ENCODE measurements around the gene SUPT6H.

The SUPT6H gene

GRCh38 chr17:28661635-28662526 is at the start of gene SUPT6H, which contains the start of gene SDF2:
TSS of gene SUPT6H (plus strand) at chr17:28662205. CDS start at chr17:28673402, 11,197 bp downstream.
TSS of gene SDF2 (minus strand) at chr17:28661906. CDS start at chr17:28661876, 30 bp downstream.
- DNase-seq (ENCODE audit: low read depth), result peak; percentile 88

GRCh38 chr17:28612531-28612930 is 49.5 kb upstream of the SUPT6H start:
- no peak for DNase-seq (ENCODE audit: low read depth)

DNA sequence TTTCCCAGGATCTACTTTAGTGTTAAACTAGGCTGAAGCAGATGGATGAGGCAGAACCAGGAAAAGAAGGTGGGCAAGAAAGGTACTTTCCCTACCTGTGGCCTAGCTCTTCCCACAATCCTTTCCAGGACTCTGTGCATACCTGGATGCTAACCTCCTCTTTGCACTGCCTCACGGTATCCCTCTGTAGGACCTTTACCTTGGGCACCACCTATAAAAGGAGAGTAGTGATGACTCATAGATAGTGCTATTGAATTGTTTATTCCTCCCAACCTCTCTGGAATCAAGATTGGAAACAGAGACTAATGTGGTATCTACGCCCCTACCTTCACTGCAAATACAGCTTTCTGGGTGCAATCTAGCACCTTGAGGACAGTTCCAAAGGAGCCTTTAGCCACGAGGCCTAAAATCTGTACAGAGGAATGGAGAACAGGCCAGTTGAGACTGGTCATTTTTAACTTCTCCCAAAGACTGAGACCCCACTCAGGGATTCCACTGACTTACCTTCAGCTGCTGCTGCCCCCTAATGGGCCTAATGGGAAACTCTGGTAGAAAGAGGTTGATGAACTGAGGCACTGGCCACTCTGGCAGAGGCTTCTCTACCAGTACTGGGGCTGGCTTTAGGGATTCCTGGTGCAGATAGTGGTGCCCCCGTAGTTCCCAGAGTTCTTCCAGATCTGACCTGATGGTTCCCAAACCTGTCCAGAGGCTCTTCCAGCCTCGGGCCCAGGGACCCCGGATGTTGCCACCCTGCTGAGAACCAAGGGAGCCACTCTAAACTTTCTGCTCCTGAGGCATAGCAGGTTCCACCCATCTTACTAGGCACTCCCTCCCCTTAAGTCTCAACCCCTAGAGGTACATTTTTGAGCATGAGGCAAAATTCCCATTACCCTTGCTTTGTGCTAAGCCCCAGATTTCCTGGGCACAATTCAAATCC is 48.8 kb upstream of the SUPT6H start:
- no peak for DNase-seq (ENCODE audit: low read depth)

DNA sequence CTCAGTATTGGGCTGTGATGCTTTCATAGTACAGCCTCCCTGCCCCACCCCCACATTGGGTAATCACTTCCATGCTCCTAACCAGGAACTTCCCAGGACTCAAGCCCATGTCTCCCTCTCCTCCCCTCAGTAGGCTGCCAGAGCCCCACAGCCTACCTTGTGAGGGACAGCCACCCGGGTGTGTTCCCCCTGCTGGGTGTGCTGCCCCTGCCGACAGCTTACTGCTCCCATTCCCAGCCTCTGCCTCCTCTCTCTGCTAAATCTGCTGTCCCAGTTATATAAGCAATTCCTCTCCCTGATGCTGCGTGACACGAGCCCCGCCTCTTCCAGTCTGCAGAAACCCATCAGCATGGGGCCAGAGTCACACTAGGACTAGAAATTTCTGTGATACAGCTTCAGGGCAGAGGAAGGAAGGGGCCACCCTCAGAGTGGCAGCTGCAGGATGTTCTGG is 48.0 kb upstream of the SUPT6H start, which contains the start of gene RSKR:
Gene RSKR, minus strand, starts transcription at position 255 of the 451 bp plus-strand sequence. Its CDS starts 24 bp downstream, at position 231.
- no peak for DNase-seq (ENCODE audit: low read depth)

GRCh38 chr17:28615260-28615940 is 46.6 kb upstream of the SUPT6H start:
- no peak for DNase-seq (ENCODE audit: low read depth)

DNA sequence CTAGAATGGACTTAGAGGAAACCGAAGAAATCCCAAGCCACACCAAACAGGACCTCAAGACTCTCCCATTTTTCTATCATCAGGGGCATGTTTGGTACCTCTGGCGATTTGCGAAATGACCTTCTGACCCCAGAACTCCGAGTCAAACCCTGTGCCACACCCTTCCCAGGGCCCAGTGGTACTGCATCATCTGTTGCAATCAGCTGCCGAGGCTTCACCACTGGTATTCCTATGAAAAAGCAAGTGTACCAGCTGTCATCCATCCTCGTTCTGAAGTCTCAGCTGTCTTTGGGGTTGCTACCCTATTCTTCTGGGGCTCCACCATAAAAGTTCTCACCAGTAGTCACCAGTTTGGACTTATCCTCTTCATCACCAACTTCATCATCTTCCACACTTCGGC is 45.7 kb upstream of the SUPT6H start:
- DNase-seq (ENCODE audit: low read depth), result no peak

DNA sequence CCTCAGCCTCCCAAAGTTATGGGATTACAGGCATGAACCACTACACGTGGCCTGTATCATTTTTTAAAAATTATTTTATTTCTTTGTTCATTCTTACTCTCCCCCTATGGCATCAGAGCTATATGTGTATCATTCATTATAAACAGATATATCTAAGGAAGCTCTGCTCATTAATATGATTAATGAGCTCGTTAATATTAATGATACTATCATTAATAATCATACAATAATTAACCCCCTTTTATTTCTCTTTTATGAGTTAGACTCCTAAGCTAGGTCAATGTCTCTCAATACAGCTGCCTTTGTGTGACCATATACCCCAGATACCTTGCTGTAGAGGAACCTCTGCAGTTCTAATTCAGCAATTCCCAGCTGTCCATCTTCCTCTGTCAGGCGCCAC is 43.5 kb upstream of the SUPT6H start:
- DNase-seq (ENCODE audit: low read depth), result no peak

DNA sequence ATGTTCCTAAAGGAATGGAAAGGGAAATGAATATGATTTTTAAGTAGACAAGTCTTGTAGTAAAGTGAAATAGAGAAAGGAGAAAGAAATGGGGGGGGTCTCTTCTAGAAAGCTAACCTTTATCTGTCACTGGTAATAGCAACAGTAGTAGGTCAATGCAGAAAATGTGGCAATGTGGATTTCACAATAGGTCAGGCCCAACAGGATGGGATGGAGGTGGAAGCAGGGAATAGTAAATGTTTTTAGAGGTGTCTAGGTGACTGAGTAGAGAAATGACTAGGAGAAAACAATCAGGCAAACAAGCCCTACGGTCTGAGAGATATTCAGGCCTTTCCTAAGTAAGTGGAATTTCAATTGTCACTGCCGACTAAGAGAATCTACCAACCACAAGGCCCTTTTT is 42.0 kb upstream of the SUPT6H start:
- no peak for DNase-seq (ENCODE audit: low read depth)

GRCh38 chr17:28622186-28622585 is 39.8 kb upstream of the SUPT6H start:
- DNase-seq (ENCODE audit: low read depth), result no peak

DNA sequence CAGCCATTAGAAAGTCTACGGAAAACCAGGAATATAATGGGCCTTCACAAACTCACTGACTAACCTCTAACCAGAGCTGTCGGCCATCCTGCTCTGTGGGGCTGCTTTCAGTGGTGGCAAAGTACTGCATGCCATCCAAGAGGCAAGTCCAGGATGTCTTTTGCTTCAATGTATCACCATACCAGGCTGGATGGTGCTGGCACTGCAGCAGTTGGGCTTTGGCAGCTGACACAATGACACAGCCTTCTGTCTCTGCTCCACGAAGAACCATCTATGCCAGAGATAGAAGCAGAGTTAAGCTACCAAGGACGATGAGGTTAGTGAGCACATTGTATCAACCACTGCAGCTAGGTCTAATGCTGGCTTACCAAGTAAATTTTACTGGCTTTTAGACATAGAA is 38.3 kb upstream of the SUPT6H start:
- DNase-seq (ENCODE audit: low read depth), result no peak

GRCh38 chr17:28624148-28624547 is 37.9 kb upstream of the SUPT6H start:
- DNase-seq (ENCODE audit: low read depth), result no peak

DNA sequence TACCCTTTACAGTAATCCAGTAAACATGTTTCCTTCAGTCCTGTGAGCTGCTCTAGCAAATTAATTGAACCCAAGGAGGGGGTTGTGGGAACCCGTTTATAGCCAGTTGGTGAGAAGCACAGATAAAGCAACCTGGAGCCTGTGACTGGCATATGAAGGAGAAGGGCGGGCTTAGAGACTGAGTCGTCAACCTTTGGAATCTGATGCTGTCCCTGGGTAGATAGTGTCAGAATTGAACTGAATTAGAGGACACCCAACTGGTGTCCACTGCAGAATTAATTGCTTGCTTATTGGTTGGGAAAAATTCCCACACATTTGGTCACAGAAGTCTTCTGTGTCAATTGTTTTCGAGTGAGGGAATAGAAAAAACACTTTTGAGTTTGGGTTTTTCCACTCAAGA is 35.2 kb upstream of the SUPT6H start:
- no peak for DNase-seq (ENCODE audit: low read depth)

DNA sequence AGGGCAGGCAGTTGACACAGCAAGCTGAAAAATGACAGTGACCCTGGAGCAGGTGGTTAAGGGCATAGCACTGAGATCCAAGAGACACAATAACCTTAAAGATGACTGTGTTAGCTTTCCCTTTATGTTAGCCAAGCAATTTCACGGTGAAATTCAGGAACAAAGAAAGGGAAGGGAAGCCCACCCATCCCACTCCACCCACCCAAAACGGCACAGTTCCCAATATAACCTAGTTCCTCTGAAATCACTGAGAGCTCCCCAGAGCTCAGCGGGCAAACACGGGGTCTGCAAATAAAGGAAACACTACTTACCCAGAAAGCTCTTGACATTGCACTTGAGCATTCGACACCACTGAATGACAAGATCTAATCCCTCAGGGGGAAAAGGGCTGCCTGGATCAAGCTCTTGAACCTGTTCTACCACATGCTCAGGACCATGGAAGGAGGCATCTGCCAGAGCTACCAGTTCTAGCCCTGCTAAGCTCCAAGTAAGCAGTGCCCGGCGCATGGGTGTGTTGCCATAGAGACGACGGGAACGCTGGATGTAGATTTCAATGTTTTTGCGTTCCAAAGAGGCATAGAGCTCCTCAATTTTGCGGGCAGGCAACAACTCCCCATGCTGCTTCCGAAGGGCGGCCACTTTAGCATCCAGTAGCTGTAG is 27.7 kb upstream of the SUPT6H start:
- no peak for DNase-seq (ENCODE audit: low read depth)

GRCh38 chr17:28635506-28635905 is 26.5 kb upstream of the SUPT6H start:
- DNase-seq (ENCODE audit: low read depth), result no peak

DNA sequence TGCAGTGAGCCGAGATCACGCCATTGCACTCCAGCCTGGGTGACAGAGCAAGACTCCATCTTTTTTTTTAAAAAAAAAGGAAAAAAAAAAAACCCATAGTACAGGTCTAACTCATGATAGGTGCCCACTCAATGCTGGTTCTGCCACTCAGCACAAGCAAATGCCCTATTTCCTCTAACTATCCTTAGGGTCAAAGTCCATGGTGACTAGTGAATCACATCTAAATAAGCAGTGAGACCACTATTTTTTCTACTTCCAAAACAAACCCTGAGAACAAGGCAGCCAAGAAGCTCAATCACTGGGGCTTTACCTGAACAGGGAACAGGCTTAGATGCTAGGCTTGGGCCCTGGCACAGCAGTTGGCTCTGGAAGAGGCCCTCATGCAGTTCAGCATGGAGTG is 20.4 kb upstream of the SUPT6H start:
- DNase-seq (ENCODE audit: low read depth), result no peak

DNA sequence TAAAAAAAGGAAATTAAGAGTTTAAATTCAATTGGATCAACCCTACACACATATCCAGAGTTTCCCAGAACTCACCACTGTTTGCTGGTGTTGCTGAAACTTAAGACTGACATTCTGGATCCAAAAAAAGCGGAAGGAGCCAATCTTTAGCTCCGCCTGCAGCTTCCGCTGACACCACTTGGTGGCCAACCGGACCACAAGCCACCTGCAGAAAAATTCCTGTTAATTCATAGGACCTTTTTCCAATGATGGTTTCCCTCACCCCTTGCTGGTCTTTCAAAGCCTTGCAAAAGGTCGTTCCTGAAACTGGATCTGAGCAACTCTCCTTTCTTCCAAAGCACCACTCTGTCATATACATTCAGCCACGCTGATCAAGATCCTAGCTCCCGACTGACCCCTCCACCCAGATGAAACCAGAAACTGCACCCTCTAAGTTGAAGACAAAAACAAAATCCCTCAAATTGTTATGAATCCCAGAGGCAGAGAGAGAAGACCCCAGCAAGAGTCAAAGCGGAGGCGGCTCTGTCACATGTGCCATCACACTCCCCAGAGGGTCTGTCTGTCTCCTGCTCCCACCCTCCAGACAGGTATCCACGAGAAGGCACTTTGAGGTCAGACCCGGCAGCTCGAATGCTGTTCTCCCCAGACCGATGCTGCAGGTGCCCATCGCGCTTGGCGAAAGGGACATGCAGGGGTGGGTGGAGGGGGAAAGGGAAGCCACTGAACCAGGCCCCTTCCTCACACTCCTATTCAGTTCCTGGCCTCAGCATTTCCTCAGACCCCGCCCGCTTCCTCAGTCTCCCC is 17.8 kb upstream of the SUPT6H start:
- DNase-seq (ENCODE audit: low read depth), result no peak

DNA sequence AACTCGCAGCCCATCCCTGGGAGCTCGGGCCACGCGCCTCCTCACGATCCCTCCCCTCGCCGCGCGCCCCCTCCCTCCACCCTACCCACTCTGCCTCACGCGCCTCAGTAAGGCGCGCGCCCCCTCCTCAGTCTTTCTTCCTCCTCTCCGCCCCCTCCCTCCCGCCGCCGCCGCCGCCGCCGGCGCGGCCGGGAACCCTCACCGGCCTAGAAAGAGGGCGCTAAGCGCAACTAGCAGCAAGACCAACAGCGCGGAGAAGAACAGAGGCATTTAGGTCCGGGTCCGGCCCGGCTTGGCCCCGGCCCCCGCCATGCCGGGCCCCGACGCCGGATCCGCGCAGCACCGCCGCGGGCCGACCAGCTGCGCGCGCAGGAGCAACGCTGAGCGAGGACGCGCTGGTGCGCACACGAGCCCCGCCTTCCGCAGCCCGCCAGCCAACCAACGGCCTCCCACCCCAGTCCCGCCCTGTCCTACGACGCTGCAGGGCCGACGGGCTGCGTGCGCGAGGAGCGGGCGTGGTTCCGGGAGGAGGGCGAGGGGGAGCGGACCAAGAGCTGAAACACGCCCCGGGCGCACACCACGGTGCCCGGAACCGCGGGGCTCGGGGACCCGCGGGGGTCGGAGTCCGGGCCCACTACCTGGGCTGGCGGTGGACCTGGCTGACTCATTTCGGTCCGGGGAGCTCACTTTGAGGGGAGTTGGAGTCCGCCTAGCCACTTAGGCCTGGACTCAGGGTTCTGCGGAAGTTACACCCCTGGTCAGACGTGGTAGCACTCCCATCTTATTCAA is 17.0 kb upstream of the SUPT6H start, which contains the start of gene BLTP2:
Gene BLTP2, minus strand, starts transcription at position 372 of the 789 bp plus-strand sequence. Its CDS starts 102 bp downstream, at position 270.
- peak; percentile 94 for DNase-seq (ENCODE audit: low read depth)

DNA sequence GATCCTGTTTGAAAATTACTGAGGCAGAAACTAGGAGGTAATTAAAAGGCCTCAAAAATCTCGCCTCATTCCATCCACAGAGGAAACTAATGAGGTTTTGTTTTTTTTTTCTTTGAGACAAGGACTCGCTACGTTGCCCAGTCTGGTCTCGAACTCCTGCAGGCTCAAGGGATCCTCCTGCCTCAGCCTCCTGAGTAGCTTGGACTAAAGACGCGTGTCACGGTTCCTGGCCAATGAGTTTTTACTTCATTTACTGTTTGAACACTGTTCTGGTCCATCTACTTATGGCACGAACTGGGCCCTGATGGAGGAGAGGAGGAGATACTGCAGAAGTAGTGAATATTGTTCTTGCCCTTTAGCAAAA is 16.4 kb upstream of the SUPT6H start:
- DNase-seq (ENCODE audit: low read depth), result no peak

- no peak for DNase-seq (ENCODE audit: low read depth)
These were observed 15.8 kb upstream of the SUPT6H start for GRCh38 chr17:28646039-28646754.
